HAP-1 (cell line): ENCODE data around the gene DLG2.

Experiments used
- DNase-seq, 2 experiments: peaks; one replicate each; pipeline ENCODE4 v3.0.0-alpha.2; 2016 to 2020; ENCODE audit warnings: low spot score in 2 of 2
- H3K27me3 ChIP-seq: fragments of 250-450 bp; sonication (Bioruptor Pico); 2 replicates; pipeline ENCODE4 v1.5.1; 2020; ENCODE audit warnings: low read depth, mild to moderate bottlenecking, moderate library complexity
- H3K36me3 ChIP-seq: fragments of 250-450 bp; sonication (Bioruptor Pico); replicated peaks from 2 replicates; pipeline ENCODE4 v1.5.1; 2020; ENCODE audit warnings: mild to moderate bottlenecking
- H3K4me1 ChIP-seq: fragments of 250-450 bp; sonication (Bioruptor Pico); 2 replicates; pipeline ENCODE4 v1.5.1; 2020; ENCODE audit warnings: mild to moderate bottlenecking
- H3K4me3 ChIP-seq: fragments of 250-450 bp; sonication (Bioruptor Pico); 2 replicates; pipeline ENCODE4 v1.5.1; 2020; ENCODE audit warnings: mild to moderate bottlenecking, moderate library complexity
- H3K9me3 ChIP-seq: fragments of 250-450 bp; sonication (Bioruptor Pico); 2 replicates; pipeline ENCODE4 v1.5.1; 2020; ENCODE audit warnings: mild to moderate bottlenecking, moderate library complexity
- in situ Hi-C: fragments of 300-500 bp; cut with MboI; formaldehyde crosslinking; loops from 3 replicates; pipeline ENCODE4 v1.14.3; 2020; ENCODE audit warnings: low sequenced_read_pairs, inconsistent platforms, mixed read lengths

DLG2 gene

GRCh38 chr11:83785942-83786341, 1841.2 kb downstream of the DLG2 start:
- in situ Hi-C loops, result no loop called here
- Histone ChIP-seq H3K36me3 (no peaks in the 10 kb centered on the region), H3K9me3 (no peaks in the 10 kb centered on the region), H3K4me3 (no peak overlapping the region), H3K4me1 (no peaks in the 10 kb centered on the region), H3K27me3 (no peaks in the 10 kb centered on the region)
- no peak for DNase-seq

DNA sequence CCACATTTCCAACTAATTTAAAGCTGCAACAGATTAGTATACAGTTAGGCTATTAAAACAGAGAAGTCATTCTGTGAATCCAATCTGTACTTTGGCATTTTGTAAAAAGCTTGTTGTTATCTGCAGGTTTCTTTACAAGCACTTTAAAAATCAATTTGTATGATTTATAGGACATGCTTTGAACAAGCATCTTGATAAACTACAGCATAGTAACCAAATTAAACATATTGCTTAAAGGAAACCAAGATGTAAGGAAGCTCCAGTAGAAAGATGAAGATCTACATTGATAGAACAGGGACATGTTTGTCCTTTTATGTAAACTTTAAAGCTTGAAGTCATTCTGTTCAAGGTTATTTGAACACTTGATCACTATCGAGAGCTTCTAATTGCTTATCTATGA, 1842.7 kb downstream of the DLG2 start:
- H3K4me3 ChIP-seq, result no peak overlapping the region
- H3K27me3 ChIP-seq, result no peaks in the 10 kb centered on the region
- no peak for DNase-seq
- no peaks in the 10 kb centered on the region for H3K36me3 ChIP-seq
- no peaks in the 10 kb centered on the region for H3K4me1 ChIP-seq
- H3K9me3 ChIP-seq, result no peaks in the 10 kb centered on the region
- in situ Hi-C loops, result no loop called here

DNA sequence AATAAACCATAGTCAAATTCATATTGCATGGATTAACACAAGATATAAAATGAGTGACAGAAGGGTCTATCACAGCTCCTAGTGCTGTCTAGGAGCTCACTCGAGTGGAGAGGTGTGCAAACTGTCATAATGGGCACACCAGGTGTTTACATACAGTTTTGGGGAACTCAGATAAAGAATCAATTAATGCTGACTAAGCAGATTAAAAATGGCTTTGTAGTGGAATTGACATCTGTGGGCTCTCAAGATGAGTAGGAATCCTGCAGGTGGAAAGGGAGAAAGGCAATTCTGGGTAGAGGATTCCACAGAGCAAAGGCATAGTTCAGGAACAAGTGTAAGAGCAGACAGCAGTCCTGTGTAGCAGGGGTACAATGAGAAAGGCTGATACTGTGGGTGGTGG, 1844.8 kb downstream of the DLG2 start:
- no peak for DNase-seq

GRCh38 chr11:83779876-83780275, 1847.3 kb downstream of the DLG2 start:
- Histone ChIP-seq H3K4me3 (no peak overlapping the region), H3K9me3 (no peaks in the 10 kb centered on the region), H3K4me1 (no peaks in the 10 kb centered on the region), H3K36me3 (no peaks in the 10 kb centered on the region), H3K27me3 (peaks cover 4% of the 10 kb centered on the region; the same call in 1 of the 2 replicates)
- in situ Hi-C loops, result no loop called here
- no peak for DNase-seq

More for the DNA sequence above, 1844.8 kb downstream of the DLG2 start:
- Histone ChIP-seq H3K36me3 (no peaks in the 10 kb centered on the region), H3K4me1 (no peaks in the 10 kb centered on the region), H3K27me3 (no peaks in the 10 kb centered on the region; the same call in 1 of the 2 replicates), H3K9me3 (no peaks in the 10 kb centered on the region), H3K4me3 (no peak overlapping the region)
- in situ Hi-C loops, result no loop called here

DNA sequence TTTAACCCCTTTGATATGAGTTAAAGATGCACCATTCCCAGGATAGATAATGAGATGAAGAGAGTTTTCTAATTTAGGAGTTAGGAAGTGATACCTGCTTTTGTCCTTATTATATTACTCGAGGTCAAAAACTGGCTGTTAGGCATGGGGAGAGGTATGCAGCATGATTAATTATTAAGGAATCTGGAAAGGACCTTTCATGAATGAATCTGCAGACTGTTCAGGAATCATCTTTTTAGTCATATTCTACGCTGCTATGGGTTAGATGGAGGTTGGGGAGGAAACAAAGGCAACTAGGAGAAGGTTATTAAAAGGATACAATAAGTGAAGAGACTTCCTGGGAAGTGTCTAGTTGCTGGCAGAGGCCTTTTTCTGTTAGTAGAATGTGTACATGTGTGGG, 1848.5 kb downstream of the DLG2 start:
- H3K4me3 ChIP-seq, result no peak overlapping the region
- no peaks in the 10 kb centered on the region for H3K36me3 ChIP-seq
- H3K4me1 ChIP-seq, result no peaks in the 10 kb centered on the region
- H3K9me3 ChIP-seq, result no peaks in the 10 kb centered on the region
- peaks cover 4% of the 10 kb centered on the region; the same call in 1 of the 2 replicates for H3K27me3 ChIP-seq
- in situ Hi-C loops, result no loop called here
- no peak for DNase-seq

- no peaks in the 10 kb centered on the region for H3K36me3 ChIP-seq
- H3K4me3 ChIP-seq, result no peak overlapping the region
- in situ Hi-C loops, result no loop called here
- no peaks in the 10 kb centered on the region for H3K4me1 ChIP-seq
- DNase-seq, result no peak
- H3K27me3 ChIP-seq, result peaks cover 4% of the 10 kb centered on the region; the same call in 1 of the 2 replicates
- no peaks in the 10 kb centered on the region for H3K9me3 ChIP-seq
Observed at GRCh38 chr11:83773950-83774880, 1852.9 kb downstream of the DLG2 start.

- no peak for DNase-seq
- in situ Hi-C loops, result no loop called here
- no peaks in the 10 kb centered on the region for H3K4me1 ChIP-seq
Observed at GRCh38 chr11:83768489-83768888, 1858.7 kb downstream of the DLG2 start.

GRCh38 chr11:83766932-83767331, 1860.2 kb downstream of the DLG2 start:
- in situ Hi-C loops, result no loop called here
- no peaks in the 10 kb centered on the region for H3K27me3 ChIP-seq

More at GRCh38 chr11:83768489-83768888, 1858.7 kb downstream of the DLG2 start:
- Histone ChIP-seq H3K27me3 (no peaks in the 10 kb centered on the region), H3K4me3 (no peak overlapping the region), H3K9me3 (no peaks in the 10 kb centered on the region), H3K36me3 (no peaks in the 10 kb centered on the region)

GRCh38 chr11:83764643-83765042, 1862.5 kb downstream of the DLG2 start:
- DNase-seq, result no peak
- Histone ChIP-seq H3K4me1 (no peaks in the 10 kb centered on the region), H3K4me3 (no peak overlapping the region), H3K36me3 (no peaks in the 10 kb centered on the region), H3K9me3 (no peaks in the 10 kb centered on the region), H3K27me3 (peaks cover 6% of the 10 kb centered on the region; the same call in 1 of the 2 replicates)
- in situ Hi-C loops, result no loop called here

More at GRCh38 chr11:83766932-83767331, 1860.2 kb downstream of the DLG2 start:
- Histone ChIP-seq H3K36me3 (no peaks in the 10 kb centered on the region), H3K9me3 (no peaks in the 10 kb centered on the region), H3K4me1 (no peaks in the 10 kb centered on the region), H3K4me3 (no peak overlapping the region)
- DNase-seq, result no peak

GRCh38 chr11:83760932-83761331, 1866.2 kb downstream of the DLG2 start:
- H3K9me3 ChIP-seq, result no peaks in the 10 kb centered on the region
- H3K4me1 ChIP-seq, result no peaks in the 10 kb centered on the region
- no peaks in the 10 kb centered on the region for H3K36me3 ChIP-seq
- no peak for DNase-seq
- in situ Hi-C loops, result no loop called here
- H3K4me3 ChIP-seq, result no peak overlapping the region
- H3K27me3 ChIP-seq, result peaks cover 6% of the 10 kb centered on the region; the same call in 1 of the 2 replicates

GRCh38 chr11:83759148-83759547, 1868.0 kb downstream of the DLG2 start:
- Histone ChIP-seq H3K4me1 (no peaks in the 10 kb centered on the region), H3K9me3 (no peaks in the 10 kb centered on the region), H3K36me3 (no peaks in the 10 kb centered on the region), H3K27me3 (peaks cover 6% of the 10 kb centered on the region; the same call in 1 of the 2 replicates), H3K4me3 (no peak overlapping the region)
- DNase-seq, result no peak
- in situ Hi-C loops, result no loop called here

DNA sequence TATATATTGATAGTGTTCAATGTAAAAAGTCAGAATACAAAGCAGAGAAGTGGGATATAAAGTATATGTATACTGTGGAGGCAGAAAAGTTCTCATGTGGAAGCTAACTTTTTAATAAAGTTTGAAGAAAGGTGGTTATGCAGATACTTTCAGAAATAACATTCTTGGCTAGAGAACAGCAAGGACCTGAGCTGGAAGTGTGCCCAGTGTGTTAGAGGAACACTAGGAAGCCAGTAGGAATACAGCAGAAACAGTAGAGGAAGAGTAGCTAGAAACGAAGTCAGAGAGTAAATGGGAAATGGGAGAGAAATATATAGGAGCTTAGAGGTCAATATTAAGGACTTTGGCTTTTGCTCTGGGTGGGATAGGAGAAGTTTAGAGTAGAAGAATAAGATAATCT, 1876.1 kb downstream of the DLG2 start:
- Histone ChIP-seq H3K36me3 (no peaks in the 10 kb centered on the region), H3K9me3 (no peaks in the 10 kb centered on the region), H3K4me1 (no peaks in the 10 kb centered on the region), H3K27me3 (no peaks in the 10 kb centered on the region), H3K4me3 (no peak overlapping the region)
- no peak for DNase-seq
- in situ Hi-C loops, result no loop called here

DNA sequence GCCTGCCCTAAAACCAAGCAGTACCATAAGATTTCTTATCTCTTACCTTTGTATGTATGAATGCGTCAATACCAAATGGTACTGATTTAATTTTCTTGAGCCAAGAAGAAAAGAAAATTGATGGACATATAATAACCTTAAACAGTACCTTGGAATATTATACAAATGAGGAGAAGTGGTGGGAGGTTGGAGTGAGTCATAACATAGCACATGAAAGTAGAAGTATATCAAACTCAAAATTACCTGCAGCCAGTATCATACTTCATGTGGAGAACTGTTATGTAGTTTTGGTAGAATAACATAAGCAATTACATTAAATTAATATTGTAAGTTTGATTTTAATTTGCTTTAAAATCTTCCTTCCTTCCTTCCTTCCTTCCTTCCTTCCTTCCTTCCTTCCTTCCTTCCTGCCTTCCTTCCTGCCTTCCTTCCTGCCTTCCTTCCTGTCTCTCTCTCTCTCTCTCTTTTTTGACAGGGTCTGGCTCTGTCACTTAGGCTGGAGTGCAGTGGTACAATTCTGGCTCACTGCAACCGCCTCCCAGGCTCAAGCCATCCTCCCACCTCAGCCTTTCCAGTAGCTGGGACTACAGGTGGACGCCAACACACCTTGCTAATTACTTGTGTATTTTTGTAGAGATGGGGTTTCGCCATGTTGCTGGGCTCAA, 1880.1 kb downstream of the DLG2 start:
- Histone ChIP-seq H3K27me3 (no peaks in the 10 kb centered on the region), H3K9me3 (no peaks in the 10 kb centered on the region), H3K36me3 (no peaks in the 10 kb centered on the region), H3K4me3 (no peak overlapping the region), H3K4me1 (no peaks in the 10 kb centered on the region)
- in situ Hi-C loops, result no loop called here
- DNase-seq, result no peak

- in situ Hi-C loops, result no loop called here
- DNase-seq, result no peak
- Histone ChIP-seq H3K4me1 (no peaks in the 10 kb centered on the region), H3K9me3 (no peaks in the 10 kb centered on the region), H3K27me3 (no peaks in the 10 kb centered on the region), H3K4me3 (no peak overlapping the region), H3K36me3 (no peaks in the 10 kb centered on the region)
Observed at GRCh38 chr11:83744620-83745192, 1882.4 kb downstream of the DLG2 start.
